ENCODE measurements around the gene CTIF.

DNA sequence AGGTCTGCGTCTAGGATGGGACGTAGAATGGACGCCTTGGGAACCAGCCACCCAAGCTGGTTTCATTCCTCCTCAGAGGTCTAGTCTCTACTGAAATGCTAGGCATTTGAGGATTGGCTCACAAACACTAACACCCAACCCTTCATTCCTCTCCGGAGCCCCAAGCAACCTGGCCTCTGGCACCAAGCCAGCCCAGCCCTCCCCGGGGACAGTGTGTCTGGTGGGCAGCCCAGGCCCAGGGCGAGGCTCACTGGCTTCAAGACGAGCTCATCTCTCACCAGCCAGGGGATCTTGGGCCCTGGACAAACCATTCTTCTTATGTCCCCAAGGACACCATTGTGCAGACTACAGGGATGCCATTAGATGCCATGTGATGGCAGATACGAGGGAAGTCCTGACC, 182.5 kb downstream of the CTIF start:
- TF ChIP-seq, protein P1, sequence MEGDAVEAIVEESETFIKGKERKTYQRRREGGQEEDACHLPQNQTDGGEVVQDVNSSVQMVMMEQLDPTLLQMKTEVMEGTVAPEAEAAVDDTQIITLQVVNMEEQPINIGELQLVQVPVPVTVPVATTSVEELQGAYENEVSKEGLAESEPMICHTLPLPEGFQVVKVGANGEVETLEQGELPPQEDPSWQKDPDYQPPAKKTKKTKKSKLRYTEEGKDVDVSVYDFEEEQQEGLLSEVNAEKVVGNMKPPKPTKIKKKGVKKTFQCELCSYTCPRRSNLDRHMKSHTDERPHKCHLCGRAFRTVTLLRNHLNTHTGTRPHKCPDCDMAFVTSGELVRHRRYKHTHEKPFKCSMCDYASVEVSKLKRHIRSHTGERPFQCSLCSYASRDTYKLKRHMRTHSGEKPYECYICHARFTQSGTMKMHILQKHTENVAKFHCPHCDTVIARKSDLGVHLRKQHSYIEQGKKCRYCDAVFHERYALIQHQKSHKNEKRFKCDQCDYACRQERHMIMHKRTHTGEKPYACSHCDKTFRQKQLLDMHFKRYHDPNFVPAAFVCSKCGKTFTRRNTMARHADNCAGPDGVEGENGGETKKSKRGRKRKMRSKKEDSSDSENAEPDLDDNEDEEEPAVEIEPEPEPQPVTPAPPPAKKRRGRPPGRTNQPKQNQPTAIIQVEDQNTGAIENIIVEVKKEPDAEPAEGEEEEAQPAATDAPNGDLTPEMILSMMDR (IDR thresholded peaks at IDR 0.05): no peak
- no peak for TF ChIP-seq POLR2A (IDR thresholded peaks at IDR 0.05)
